Brain pericyte (primary cell): ENCODE results near the gene ATP13A3.
"Not testable (repeated sequence)": the region's sequence is repeated elsewhere in the genome, so short reads cannot be mapped to it uniquely, and the experiment has no call there.

ENCODE experiments used
- DNase-seq: peaks from one replicate; pipeline ENCODE4 v3.0.0-alpha.2; 2012; ENCODE audit warnings: low read depth, low spot score

ATP13A3 gene

DNA sequence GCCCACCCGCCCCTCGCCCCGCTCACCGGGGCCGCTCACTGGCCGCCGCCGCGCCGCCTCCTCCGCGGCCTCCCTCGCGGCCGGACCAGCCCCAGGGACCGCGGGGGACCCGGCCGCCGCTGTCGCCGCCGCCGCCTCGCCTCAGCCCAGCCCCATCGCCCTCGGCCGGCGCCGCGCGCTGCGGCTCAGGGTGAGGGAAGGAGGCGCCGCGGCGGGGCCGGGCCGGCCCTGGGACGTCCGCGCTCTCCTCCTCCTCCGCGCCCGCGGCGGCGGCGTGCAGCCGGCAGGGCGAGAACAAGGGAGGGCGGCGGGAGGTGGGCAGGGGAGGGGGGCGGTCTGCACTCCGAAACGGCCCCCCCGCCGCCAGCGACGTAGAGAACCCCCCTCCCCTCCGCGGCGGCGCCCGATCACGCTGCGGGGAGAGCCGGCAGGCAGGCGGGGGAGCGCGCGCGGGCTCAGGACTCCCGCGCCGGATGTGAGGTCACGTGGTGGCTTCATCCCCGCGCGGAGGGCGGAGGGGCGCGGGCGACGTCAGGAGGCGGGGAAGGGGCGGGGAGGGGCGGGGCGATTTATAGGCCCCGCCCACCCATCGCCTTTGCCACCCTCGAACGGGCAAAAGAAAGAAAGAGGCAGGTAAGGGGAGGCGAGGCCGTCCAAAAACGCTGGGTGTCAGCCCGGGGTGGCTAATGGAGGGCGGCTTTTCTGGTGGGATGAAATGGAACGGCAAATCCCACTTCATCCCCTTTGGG, at the start of gene ATP13A3:
ATP13A3 (minus strand) TSS at position 463 of the 749 bp plus-strand sequence. CDS start 24,812 bp downstream, outside the sequence.
- DNase-seq: peak; percentile 67

DNA sequence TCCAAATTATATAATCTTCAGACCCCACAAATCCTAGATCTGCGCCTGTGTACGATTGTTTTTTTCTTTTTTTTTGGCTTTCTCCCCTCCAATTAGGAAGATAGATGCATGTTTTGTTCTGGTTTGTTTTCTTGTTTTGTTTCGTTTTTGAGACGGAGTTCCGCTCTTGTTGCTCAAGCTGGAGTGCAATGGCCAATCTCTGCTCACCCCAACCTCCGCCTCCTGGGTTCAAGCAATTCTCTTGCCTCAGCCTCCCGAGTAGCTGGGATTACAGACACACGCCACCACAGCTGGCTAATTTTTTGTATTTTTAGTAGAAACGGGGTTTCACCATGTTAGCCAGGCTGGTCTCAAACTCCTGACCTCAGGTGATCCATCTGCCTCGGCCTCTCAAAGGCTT, 48.4 kb upstream of the ATP13A3 start:
- not testable (repeated sequence) for DNase-seq

DNA sequence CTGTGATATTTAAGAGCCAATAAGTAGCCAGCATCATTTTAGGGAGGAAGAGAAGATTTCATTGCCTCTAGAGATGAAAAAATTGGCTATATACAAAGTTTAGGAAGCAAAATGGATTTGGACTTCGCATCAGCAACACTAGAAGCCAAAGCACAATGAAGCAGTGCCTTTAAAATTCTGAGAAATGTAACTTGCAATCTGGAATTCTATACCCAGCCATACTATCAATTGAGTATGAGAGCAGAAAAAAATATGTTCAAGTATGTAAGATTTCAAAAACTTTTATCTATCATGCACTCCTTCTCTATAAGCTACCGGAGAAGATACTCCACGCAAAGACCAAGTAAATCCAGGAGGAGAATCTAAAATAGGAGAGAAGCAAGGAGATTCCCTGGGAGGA, 47.4 kb upstream of the ATP13A3 start:
- DNase-seq: no peak

DNA sequence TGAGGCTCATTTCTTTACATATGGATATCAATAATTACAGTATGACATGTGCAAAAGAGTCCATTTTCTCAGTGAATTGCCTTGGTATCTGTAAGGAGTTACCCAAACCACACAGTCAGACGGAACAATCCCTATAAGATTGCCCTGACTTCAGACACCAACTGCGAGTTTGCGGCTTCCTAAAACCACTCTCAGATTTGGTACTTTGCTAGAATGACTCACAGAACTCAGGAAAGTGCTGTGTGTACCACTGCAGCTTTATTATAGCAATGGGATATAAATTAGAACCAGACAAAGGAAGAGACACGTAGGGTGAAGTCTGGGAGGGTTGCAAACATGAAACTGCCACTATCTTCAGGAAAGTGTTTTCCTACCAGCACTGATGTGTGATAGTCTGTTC, 45.8 kb upstream of the ATP13A3 start:
- DNase-seq: no peak

DNA sequence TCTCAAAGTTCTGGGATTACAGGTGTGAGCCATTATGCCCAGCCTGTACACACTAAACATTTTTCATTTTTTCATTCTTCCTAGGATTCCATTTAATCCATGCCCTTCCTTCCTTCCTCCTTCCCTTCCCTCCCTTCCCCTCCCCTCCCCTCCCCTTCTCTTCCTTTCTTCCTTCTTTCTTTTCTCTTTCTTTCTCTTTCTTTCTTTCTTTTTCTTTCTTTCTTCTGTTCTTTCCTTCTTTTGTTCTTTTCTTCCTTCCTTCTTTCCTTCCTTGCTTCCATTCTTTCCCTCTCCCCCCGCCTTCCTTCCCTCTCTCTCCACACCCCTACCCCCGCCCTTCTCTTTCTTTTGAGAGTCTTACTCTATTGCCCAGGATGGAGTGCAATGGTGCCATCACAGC, 40.9 kb upstream of the ATP13A3 start:
- DNase-seq: no peak

DNA sequence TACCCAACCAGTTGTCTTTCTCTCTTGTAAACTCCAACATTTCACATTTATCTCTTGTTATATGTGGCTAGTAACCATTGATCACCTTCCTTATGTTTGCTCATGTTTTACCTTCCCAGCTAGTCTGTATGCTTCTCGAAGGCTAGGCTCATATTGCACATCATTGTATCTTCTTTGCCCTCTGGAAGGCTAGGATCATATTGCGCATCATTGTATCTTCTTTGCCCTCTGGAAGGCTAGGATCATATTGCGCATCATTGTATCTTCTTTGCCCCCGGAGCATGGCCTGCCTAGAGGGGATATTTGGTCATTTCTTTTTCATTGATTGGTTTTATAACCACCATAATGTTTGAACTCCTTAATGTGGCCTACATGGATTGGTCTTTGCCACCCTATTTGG, 39.4 kb upstream of the ATP13A3 start:
- DNase-seq: no peak

DNA sequence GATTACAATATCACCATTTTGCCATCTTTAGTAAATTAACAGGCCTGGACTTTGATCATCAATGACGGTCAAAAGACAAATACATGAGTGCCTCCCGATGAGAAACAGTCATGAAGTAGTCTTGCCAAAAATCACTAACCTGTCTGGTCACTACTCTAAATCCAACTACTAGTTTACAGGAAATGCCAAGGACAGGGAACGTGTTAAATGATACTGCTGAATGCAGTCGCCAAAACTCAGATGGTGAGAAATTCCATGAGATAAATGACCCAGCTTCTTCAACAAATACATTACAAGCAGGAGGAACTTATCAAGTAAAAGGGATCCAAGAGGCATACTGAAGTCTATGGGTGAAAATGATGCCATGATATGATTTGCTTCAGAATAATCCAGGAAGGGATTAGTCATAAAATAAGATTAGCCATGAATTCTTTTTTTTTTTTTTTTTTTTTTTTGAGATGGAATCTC, 35.8 kb upstream of the ATP13A3 start:
- no peak for DNase-seq

DNA sequence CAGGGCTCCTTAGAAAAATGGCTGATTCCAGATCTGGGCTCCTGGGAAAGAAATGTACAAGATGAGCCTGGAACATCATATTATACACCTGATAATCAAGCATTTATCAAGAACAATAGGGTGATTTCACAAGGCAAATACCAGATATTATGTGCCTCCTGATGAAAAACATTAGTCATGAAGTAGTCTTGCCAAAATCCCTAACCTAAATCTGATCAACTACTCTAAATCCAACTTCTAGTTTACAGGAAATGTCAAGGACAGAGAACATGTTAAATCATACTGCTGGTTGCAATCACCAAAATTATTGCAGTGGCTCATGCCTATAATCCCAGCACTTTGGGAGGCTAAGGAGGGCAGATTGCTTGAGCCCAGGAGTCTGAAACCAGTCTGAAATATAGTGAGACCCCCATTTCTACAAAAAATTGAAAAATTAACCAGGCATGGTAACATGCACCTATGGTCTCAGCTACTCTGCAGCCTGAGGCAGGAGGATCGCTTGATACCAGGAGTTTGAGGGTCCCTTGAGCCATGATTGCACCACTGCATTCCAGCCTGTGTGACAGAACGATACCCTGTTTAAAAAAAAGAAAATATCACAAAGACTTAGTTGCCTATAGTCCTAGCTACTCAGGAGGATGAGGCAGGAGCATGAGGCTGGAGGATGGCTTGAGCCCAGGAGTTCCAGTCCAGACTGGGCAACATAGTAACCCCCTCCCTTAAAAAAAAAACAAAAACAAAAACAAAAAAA, 34.9 kb upstream of the ATP13A3 start:
- no peak for DNase-seq

DNA sequence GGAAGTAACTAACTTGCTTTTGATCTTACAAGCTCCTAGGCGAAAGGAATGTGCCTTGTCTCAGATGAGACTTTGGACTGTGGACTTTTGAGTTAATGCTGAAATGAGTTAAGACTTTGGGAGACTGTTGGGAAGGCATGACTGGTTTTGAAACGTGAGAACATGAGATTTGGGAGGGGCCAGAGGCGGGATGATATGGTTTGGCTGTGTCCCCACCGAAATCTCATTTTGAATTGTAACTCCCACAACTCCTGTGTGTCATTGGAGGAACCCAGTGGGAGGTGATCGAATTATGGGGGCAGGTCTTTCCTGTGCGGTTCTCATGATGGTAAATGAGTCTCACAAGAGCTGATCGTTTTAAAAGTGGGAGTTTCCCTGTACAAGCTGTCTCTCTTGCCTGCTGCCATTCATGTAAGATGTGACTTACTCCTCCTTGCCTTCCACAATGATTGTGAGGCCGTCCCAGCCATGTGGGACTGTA, 33.9 kb upstream of the ATP13A3 start:
- DNase-seq: not testable (repeated sequence)

DNA sequence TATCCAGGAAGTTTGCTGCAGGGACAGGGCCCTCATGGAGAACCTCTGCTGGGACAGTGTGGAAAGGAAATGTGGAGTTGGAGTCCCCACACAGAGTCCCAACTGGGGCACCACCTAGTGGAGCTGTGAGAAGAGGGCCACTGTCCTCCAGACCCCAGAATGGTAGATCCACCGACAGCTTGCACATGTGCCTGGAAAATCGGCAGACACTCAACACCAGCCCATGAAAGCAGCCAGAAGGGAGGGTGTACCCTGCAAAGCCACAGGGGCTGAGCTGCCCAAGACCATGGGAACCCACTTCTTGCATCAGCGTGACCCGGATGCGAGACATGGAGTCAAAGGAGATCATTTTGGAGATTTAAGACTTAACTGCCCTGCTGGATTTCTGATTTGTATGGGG, 33.4 kb upstream of the ATP13A3 start:
- not testable (repeated sequence) for DNase-seq

DNA sequence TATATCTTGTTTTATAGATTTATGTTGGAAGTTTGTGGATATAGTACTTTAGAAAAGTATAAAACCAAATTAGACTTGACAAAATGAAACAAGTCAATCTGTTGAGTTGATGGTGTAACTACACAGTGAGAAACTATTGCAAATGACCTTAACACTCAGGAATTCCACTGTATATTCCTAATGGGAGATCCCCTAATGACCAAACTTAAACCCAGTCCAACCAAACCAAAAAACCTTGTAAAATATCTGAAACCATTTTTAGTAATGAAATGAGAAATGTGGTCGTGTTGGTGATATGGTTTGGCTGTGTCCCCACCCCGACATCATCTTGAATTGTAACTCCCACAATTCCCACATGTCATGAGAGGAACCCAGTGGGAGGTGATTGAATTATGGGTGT, 31.9 kb upstream of the ATP13A3 start:
- no peak for DNase-seq

DNA sequence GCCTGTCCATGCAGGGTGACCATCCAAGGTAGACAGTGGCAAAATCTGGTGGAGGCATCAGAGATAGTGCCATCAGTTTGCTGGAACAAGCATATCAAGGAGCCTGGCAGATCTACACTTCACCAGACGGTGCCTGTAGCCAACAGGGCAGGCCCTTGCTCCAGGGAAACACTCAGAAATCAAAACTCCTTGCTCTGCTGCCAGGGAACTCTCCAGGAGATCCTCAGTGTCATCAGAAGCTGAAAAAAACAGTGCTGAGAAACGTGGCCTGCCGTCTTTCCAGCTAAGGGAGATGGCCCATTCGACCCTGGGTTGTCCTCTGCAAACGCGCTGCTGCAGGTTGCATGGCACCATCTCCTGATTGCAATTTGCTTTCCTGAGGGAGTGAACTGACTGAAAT, 30.5 kb upstream of the ATP13A3 start:
- no peak for DNase-seq

DNA sequence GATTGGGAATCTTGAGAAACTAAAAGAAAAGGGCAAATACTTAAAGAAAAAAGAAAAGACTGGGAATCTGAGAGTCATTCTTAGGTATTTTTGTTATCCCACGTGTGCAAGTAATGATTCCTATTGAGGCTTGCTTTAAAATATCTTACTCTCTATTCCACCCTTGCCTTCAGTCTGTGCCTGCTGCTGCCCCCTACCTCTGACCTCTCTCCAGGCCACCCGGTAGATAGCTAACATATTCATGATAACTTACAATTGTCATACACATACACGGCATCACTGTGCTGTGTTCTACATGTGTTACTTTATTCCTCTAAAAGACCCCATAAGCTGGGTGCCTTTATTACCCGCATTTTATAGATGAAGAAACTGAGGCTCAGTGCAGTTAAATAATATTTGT, 27.8 kb upstream of the ATP13A3 start:
- DNase-seq: no peak

DNA sequence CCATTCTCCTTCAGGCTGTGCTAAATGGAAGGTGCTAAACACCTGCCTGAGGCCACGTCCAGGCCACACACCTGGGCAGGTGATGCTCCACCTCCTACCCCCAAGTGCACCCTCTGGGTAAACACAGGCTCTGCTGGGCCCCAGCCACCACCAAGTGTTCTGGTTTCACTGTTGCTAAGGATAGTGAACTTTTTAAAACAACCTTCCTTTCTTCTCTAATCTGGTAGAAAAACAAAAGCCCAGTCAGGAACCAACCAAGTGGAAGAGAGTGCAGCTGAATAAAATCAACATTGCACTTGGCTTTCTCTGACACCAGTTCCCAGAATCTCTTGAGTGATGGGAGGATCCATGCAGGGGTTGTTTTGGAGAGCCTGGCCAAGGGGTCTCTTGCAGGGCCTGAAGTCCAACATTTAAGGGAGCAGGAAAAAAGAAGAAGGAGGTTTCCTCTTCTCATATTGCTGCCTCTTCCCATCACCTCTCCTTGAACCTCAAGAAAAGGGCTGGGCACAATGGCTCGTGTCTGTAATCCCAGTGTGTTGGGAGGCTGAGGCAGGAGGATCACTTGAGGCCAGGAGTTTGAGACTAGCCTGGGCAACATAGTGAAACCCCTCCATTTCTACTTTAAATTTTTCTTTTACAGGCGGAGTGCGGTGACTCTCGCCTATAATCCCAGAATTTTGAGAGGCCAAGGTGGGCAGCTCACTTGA, 26.2 kb upstream of the ATP13A3 start:
- DNase-seq: peak; percentile 37

DNA sequence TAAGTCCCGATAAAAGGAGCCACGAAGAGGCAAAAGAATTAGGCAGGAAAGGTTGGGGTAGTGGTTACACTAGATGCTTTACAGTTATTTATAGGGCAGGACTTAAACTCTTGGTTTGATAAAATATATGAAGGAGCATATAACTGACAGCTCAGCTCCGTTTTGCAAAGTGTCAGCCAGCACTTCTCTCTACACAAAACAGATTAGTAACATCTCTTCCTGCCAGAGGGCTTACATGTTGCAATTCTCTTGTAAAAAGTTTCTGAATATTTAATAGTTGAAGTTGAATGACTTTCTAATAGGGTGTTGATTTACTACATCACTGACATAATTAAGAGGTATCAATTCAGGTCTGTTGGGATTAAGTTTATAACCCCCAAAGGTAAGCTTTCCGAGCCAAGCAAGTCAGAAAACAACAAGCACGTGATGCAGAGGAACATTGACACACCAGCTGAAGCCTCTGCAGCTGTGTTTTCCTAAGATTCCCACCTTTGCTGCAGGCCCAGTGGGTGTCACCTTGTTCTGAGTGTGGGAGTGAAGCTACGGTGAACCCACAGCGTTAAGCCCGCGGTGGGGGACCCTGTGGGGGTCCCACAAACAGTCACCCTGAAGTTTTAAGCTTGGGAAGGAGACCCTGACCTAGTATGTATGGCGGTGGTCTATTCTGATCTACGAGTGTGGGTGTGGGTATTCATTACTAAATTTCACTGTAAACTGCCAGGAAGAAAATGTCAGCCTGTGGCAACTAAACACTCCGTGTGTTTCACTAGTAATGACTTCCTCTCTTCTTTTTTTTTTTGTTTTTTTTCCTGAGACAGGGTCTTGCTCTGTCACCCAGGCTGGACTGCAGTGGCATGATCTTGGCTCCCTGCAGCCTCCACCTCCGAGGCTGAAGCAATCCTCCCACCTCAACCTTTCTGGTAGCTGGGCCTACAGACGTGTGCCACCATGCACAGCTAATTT, 22.0 kb upstream of the ATP13A3 start:
- no peak for DNase-seq

DNA sequence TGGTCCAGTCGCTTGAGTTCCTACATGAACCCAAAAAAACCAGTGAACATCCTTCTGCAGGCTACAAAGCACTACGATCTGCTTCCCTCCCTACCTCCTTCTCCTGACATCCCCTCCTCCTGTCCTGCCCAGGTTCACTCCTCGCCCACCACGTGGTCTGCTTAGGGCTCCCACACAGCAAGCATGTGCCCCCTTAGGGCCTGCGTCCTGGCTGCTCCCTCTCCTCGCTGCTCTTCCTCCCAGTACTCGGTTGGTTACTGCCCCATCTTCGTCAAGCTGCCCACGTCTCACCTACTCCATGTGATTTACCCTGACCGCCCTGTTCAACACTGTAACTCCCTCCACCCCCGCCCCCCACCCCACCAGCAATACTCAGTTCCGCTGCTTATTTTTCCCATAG, 20.8 kb upstream of the ATP13A3 start:
- no peak for DNase-seq

DNA sequence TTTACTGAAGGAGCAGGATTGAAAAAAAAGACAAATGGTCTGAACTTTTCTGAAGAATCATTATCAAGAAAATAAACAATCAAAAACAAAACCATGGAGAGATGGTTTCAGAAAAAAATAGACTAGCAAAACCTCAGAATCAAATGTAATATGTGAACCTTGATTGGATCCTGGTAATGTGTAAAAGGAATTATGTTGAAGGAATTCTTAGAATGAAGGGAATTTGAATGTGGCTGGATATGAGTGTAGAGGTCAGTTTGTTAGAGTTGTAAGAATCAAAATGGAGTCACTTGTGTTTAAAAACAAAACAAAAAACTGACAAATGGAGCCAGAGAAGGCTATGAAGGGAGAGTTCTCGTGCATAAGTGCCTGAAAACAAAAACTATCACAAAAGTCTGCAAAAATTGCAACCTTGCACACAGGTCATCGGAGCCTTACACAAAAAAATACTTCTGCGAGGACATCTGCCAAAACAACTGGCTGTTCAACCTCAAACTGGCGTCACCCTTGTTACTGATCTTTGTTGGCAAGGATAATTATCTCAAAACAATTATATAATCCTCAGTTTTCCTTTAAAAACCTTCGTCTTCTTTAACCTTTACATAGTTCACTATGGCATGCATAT, 19.1 kb upstream of the ATP13A3 start:
- DNase-seq: no peak

DNA sequence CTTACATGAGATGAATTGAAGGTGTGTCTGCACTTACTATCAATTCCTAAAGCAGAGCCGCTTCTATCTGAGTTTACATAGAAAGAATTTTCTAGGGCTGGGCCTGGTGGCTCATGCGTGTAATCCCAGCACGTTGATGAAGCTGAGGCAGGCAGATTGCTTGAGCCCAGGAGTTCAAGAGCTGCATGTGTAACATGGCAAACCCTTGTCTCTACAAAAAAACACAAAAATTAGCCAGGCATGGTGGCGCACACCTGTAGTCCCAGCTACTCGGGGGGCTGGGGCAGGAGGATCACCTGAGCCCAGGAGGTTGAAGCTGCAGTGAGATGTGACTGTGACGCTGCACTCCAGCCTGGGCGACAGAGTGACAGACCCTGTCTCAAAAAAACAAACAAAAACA, 18.1 kb upstream of the ATP13A3 start:
- no peak for DNase-seq

DNA sequence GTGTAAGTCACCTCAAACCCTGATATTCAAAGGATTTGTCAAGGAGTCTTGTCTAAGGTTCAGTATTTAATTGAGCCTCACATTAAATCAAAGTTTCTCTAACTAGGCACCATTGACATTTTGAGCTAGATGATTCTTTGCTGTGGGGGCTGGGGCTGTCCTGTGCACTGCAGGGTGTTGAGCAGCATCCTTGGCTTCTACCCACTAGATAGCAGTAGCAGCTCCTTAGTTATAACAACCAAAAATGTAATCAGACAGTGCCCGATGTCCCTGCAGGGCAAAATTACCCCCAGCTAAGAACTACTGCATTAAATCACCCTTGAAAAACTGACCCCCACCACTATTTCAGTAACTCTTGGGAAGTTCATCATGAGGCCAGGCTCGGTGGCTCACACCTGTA, 17.3 kb upstream of the ATP13A3 start:
- DNase-seq: no peak

DNA sequence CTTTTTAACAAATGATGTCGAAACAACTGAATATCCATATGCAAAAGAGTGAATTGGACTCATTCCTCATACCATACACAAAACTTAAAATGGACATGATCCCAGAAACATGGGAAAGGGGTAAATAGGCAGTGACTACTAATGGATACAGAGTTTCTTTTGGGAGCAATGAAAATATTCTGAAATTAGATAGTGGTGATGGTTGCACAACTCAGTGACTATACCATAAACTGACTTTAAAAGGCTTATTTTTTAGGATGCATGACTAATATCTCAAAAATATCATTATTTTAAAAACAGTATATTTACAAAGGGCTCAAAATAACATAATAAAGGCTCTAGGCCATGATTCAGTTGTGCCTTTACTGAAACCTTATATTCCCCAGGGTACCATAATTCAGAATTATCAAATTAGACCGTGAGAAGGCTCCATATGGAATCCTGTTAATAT, 16.3 kb upstream of the ATP13A3 start:
- no peak for DNase-seq

DNA sequence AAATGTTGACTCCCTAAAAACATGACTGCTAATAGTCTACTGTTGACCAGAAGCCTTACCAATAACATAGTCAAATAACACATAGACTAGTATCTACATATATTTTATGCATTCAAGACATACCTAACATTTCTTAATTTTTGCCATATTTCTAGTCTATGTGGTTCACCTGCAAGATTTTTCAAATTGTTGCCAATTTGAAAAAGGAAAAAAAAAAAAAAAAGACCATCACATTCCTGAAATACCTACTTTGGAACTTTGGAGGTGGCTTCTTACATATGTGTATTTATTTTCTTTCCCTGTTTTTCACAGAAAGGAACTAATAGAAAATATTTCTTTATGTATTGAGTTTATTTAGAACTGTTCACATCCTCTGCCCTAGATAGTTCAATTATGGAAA, 13.4 kb upstream of the ATP13A3 start:
- no peak for DNase-seq
